Vagina (tissue), 2 donors: ENCODE results near the gene CKMT2. TPM values are rescaled to one million over a fixed set of nuclear protein-coding genes. Genes with fewer than 3 reads are reported as not detected.

ENCODE experiments used
- DNase-seq, 2 donors: peaks; one replicate each; pipeline ENCODE4 v3.0.0-alpha.2; 2017; ENCODE audit errors: extremely low spot score in 2 of 2
- H3K27ac ChIP-seq: fragments of 200-600 bp; sonication (generic); one replicate; pipeline ENCODE4 v1.5.1; 2019
- H3K27me3 ChIP-seq: fragments of 200-600 bp; sonication (generic); one replicate; pipeline ENCODE4 v1.5.1; 2019
- H3K36me3 ChIP-seq, 2 donors: fragments of 200-600 bp; sonication (generic); one replicate each; pipeline ENCODE4 v1.5.1; 2017 to 2019
- H3K4me1 ChIP-seq: fragments of 200-600 bp; sonication (generic); one replicate; pipeline ENCODE4 v1.5.1; 2019
- H3K4me3 ChIP-seq, 2 donors: fragments of 200-600 bp; sonication (generic); 1 replicate in 1 of 2; 2 replicates in 1 of 2; pipeline ENCODE4 v1.5.1; 2016 to 2019
- H3K9me3 ChIP-seq: fragments of 200-600 bp; sonication (generic); one replicate; pipeline ENCODE4 v1.5.1; 2019
- POLR2A ChIP-seq, 2 donors: fragments of 450-650 bp; IDR thresholded peaks; one replicate each; pipeline ENCODE4 v1.6.1; 2017; ENCODE audit warnings: antibody characterized with exemption in 2 of 2, mild to moderate bottlenecking in 2 of 2, moderate library complexity in 2 of 2
- POLR2AphosphoS5 ChIP-seq, 2 donors: sonication (generic); formaldehyde crosslinking; IDR thresholded peaks; one replicate each; pipeline ENCODE4 v1.9.0; 2017; ENCODE audit warnings: antibody characterized with exemption in 2 of 2, mild to moderate bottlenecking in 2 of 2, low read depth in 1 of 2; ENCODE audit not compliant: insufficient read depth in 1 of 2
- intact Hi-C: fragments of 100-400 bp; cut with DNase I; formaldehyde crosslinking; loops from one replicate; pipeline ENCODE4 v1.15.1; 2023
- total RNA-seq: library from RNA; depleted of rRNA; stranded (reverse); fragments of >200 nt; gene quantifications from one replicate; pipeline ENCODE4 v1.2.3, GENCODE V29; 2016
- TF ChIP-seq, protein P1 (sequence below), 3 experiments: fragments of 450-650 bp in 2 of 3; fragments of 200-600 bp in 1 of 3; sonication (generic) in 1 of 3; IDR thresholded peaks; one replicate each; pipeline ENCODE4 v1.5.1; 2017 to 2019; ENCODE audit warnings: antibody characterized with exemption in 3 of 3, mild to moderate bottlenecking in 2 of 3, moderate library complexity in 2 of 3

CKMT2 gene
- total RNA-seq, 1 donor from 2014 or later = 3.4 TPM

- H3K36me3 ChIP-seq = no peaks in the 10 kb centered on the region
- H3K4me1 ChIP-seq = peaks cover 34% of the 10 kb centered on the region
- H3K27ac ChIP-seq = peak overlapping the region; percentile 78
- TF ChIP-seq, protein P1, sequence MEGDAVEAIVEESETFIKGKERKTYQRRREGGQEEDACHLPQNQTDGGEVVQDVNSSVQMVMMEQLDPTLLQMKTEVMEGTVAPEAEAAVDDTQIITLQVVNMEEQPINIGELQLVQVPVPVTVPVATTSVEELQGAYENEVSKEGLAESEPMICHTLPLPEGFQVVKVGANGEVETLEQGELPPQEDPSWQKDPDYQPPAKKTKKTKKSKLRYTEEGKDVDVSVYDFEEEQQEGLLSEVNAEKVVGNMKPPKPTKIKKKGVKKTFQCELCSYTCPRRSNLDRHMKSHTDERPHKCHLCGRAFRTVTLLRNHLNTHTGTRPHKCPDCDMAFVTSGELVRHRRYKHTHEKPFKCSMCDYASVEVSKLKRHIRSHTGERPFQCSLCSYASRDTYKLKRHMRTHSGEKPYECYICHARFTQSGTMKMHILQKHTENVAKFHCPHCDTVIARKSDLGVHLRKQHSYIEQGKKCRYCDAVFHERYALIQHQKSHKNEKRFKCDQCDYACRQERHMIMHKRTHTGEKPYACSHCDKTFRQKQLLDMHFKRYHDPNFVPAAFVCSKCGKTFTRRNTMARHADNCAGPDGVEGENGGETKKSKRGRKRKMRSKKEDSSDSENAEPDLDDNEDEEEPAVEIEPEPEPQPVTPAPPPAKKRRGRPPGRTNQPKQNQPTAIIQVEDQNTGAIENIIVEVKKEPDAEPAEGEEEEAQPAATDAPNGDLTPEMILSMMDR (IDR thresholded peaks at IDR 0.05) = no peak
- TF ChIP-seq POLR2AphosphoS5 (IDR thresholded peaks at IDR 0.05; ENCODE audit: insufficient read depth in 1 of 2, low read depth in 1 of 2) = peak in 1 of 2 donors; percentile 40
- peak overlapping the region; percentile 38 to 45 for H3K4me3 ChIP-seq
- intact Hi-C loops = no loop called here
- no peaks in the 10 kb centered on the region for H3K9me3 ChIP-seq
- DNase-seq = no peak
- H3K27me3 ChIP-seq = no peaks in the 10 kb centered on the region
Measured at GRCh38 chr5:81232464-81233079, 550 bp upstream of the CKMT2 start.

GRCh38 chr5:81234299-81234698 lies 1.2 kb downstream of the CKMT2 start:
- Histone ChIP-seq H3K9me3 (no peaks in the 10 kb centered on the region), H3K4me1 (peaks cover 34% of the 10 kb centered on the region), H3K27me3 (no peaks in the 10 kb centered on the region), H3K4me3 (no peak overlapping the region), H3K27ac (peak overlapping the region; percentile 78), H3K36me3 (no peaks in the 10 kb centered on the region)
- DNase-seq = no peak
- TF ChIP-seq, protein P1 (IDR thresholded peaks at IDR 0.05) = no peak
- TF ChIP-seq POLR2A (IDR thresholded peaks at IDR 0.05) (no peak), POLR2AphosphoS5 (IDR thresholded peaks at IDR 0.05; ENCODE audit: insufficient read depth in 1 of 2, low read depth in 1 of 2) (no peak)
- intact Hi-C loops = no loop called here

GRCh38 chr5:81234801-81235200 lies 1.7 kb downstream of the CKMT2 start:
- Histone ChIP-seq H3K4me1 (peaks cover 39% of the 10 kb centered on the region), H3K27ac (peak overlapping the region; percentile 78), H3K9me3 (no peaks in the 10 kb centered on the region), H3K4me3 (no peak overlapping the region), H3K36me3 (no peaks in the 10 kb centered on the region), H3K27me3 (no peaks in the 10 kb centered on the region)
- TF ChIP-seq POLR2A (IDR thresholded peaks at IDR 0.05) = no peak
- intact Hi-C loops = no loop called here
- DNase-seq = no peak

DNA sequence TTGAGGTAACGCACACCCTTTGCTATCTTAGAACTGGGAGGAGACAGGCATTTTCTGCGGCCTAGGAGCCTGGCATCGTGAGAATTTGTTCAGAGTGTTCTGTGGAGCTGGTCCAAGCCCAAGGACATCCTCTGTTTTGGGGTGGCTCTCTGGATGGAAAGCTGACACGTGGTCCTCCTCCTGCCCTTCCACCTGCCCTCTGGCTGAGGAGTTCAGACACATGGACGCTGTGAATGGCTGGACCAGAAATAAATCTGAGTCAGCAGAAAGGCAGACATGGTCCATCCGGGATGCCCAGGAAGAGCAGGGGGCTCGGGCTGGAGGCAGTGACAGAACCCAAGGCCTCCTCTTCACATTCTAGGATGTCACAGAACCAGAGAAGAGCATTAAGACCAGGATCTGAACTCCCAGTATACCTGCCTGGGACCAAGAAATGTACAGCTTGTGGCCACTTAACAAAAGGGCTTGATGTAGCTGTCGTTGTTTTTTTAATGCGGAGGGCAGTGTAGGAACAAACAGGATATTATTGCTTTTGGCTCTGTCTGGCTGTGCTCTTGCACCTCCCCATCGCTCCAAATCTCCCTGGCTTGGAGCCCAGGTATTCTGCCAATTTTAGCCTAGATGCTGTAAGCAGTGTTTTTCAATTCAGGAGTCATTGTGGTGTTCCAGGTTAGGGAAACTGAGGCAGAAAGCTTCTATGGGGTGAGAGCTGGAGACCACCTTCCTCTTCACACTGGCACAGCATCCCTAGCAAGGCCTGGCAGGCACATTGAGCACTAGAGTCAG lies 2.4 kb downstream of the CKMT2 start:
- Histone ChIP-seq H3K4me1 (peaks cover 44% of the 10 kb centered on the region), H3K36me3 (no peaks in the 10 kb centered on the region), H3K4me3 (no peak overlapping the region), H3K9me3 (no peaks in the 10 kb centered on the region), H3K27ac (peak overlapping the region; percentile 78), H3K27me3 (no peaks in the 10 kb centered on the region)
- DNase-seq = no peak
- TF ChIP-seq POLR2A (IDR thresholded peaks at IDR 0.05) (no peak), POLR2AphosphoS5 (IDR thresholded peaks at IDR 0.05; ENCODE audit: insufficient read depth in 1 of 2, low read depth in 1 of 2) (no peak)
- TF ChIP-seq, protein P1 (IDR thresholded peaks at IDR 0.05) = no peak
- intact Hi-C loops = no loop called here

- intact Hi-C loops = no loop called here
- Histone ChIP-seq H3K4me1 (peaks cover 34% of the 10 kb centered on the region), H3K9me3 (no peaks in the 10 kb centered on the region), H3K27me3 (no peaks in the 10 kb centered on the region), H3K4me3 (no peak overlapping the region), H3K36me3 (no peaks in the 10 kb centered on the region), H3K27ac (no peak overlapping the region)
- no peak for DNase-seq
- no peak for TF ChIP-seq POLR2A (IDR thresholded peaks at IDR 0.05)
- TF ChIP-seq, protein P1 (IDR thresholded peaks at IDR 0.05) = no peak
Measured at GRCh38 chr5:81238460-81238859, 5.3 kb downstream of the CKMT2 start.
